ENCODE results near the gene SIL1.

DNA sequence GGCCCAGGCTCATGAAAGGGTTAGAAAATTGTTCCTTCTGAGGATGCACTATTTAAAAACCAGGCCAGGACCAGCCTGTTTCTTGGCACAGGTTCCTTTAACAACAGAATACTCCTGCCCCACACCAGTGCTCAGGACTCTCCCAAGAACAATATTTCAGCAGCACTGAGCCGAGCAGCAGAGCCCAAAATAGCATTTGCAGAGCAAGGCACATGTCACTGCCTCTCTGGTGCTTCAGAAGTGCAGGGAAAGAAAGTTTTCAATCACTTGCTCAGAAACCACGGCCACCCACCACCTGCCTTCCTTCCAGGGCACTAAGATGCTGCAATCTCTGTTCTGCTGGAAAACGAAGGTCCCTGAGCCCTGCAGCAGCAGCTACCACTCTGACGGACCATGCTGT, 77.6 kb downstream of the SIL1 start:
- TF ChIP-seq SIN3A (conservative IDR thresholded peaks at IDR 0.05 in 1 of 2, IDR thresholded peaks at IDR 0.05 in 1 of 2; ENCODE audit: low read depth in 1 of 2, low read length in 2 of 2) (no peak), EZH2 (IDR thresholded peaks at IDR 0.05; ENCODE audit: low read depth, low read length, severe bottlenecking) (no peak), POLR2A (IDR thresholded peaks at IDR 0.05; ENCODE audit: control extremely low read depth in 1 of 2, low read depth in 2 of 2, low read length in 2 of 2) (no peak), SIRT6 (IDR thresholded peaks at IDR 0.05; ENCODE audit: low read length) (no peak), RBBP5 (IDR thresholded peaks at IDR 0.05; ENCODE audit: borderline replicate concordance, low read depth, low read length) (no peak), HDAC6 (IDR thresholded peaks at IDR 0.05; ENCODE audit: low read depth, low read length) (no peak)
- TF ChIP-seq, protein P1, sequence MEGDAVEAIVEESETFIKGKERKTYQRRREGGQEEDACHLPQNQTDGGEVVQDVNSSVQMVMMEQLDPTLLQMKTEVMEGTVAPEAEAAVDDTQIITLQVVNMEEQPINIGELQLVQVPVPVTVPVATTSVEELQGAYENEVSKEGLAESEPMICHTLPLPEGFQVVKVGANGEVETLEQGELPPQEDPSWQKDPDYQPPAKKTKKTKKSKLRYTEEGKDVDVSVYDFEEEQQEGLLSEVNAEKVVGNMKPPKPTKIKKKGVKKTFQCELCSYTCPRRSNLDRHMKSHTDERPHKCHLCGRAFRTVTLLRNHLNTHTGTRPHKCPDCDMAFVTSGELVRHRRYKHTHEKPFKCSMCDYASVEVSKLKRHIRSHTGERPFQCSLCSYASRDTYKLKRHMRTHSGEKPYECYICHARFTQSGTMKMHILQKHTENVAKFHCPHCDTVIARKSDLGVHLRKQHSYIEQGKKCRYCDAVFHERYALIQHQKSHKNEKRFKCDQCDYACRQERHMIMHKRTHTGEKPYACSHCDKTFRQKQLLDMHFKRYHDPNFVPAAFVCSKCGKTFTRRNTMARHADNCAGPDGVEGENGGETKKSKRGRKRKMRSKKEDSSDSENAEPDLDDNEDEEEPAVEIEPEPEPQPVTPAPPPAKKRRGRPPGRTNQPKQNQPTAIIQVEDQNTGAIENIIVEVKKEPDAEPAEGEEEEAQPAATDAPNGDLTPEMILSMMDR (IDR thresholded peaks at IDR 0.05; ENCODE audit: control extremely low read depth in 1 of 3, insufficient read depth in 1 of 3, low read depth in 1 of 3, low read length in 3 of 3): no peak
- TF ChIP-seq, protein P2, sequence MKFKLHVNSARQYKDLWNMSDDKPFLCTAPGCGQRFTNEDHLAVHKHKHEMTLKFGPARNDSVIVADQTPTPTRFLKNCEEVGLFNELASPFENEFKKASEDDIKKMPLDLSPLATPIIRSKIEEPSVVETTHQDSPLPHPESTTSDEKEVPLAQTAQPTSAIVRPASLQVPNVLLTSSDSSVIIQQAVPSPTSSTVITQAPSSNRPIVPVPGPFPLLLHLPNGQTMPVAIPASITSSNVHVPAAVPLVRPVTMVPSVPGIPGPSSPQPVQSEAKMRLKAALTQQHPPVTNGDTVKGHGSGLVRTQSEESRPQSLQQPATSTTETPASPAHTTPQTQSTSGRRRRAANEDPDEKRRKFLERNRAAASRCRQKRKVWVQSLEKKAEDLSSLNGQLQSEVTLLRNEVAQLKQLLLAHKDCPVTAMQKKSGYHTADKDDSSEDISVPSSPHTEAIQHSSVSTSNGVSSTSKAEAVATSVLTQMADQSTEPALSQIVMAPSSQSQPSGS (IDR thresholded peaks at IDR 0.05; ENCODE audit: low read length): no peak
